Inflammatory macrophage (primary cell): ENCODE measurements around the gene SCUBE1.

ENCODE experiments used
- DNase-seq, 2 donors: peaks; one replicate each; pipeline ENCODE4 v3.0.0-alpha.2; 2020 to 2022

SCUBE1 gene

GRCh38 chr22:43256976-43257545 is 86.1 kb downstream of the SCUBE1 start:
- no peak for DNase-seq

DNA sequence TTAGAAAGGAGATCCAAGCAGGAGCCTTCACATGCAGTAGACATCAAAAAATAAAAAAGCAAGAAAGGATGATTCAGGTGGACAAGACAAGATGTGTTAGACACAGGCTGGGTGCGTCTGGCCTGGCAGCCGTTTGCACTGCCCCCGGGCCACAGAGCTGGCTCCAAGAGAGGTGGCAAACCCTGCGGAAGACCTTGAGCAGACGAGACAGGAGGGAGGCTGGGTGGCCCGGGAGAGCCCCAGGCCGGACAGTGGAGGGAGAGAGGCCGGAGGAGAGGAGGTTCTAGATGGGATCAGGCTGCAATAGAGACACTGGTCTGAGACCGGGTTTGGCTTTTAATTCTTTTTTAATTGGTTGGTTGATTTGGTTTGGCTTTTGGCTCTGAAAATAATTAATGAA is 86.6 kb downstream of the SCUBE1 start:
- no peak for DNase-seq

GRCh38 chr22:43255299-43255698 is 87.9 kb downstream of the SCUBE1 start:
- no peak for DNase-seq

DNA sequence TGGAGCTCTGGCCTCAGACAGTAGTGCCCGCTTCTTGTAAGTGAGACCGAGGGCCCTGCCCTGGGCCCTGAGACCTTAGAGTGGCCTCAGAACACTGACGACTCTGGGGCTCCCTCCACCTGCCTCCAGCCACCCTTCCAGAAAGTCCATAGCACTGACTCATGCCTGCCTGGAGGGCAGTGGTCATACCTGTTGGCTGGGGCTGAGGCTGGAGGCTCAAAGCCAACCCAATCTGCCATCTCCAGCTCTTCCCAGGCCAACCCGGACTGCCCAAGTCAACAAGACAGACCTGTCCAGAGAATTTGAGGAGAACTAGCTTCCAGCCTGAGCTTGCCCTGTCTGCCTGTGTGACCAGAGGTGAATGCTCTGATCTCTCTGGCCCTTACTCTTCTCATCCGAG is 89.3 kb downstream of the SCUBE1 start:
- DNase-seq, result no peak

- no peak for DNase-seq
Measured at GRCh38 chr22:43252319-43252718, 90.9 kb downstream of the SCUBE1 start.

DNA sequence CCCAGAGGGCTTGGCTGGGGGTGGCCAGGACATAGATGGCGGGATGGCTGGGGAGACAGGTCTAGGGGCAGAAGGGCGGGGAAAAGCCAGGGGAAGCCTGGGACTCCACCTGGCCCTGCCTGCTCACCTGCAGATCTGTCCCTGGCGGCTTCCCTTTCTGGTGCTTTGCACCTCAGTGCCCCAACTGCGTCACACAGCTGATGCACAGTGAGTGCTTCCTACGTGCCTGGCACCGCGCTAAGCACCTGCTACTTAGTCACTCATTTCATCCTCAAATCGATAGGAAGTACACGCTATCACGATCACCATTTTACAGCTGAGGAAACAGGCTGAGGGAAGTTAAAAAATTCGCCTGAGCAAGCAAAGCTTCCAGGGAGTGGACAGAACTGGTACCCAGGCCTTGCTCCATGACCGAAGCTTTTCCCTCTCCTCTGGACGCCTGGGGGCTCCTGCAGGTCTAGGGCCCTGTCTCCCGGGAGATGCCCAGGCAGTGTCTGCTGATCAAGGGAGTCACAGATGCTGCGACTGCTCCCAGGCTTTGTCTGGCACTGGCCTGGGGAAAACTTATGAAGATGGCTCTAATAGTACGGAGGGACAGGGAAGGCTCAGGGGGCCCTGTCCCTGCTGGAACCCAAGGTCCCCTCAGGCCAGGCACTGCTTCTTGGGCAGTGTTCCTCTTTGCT is 93.2 kb downstream of the SCUBE1 start:
- DNase-seq, result no peak

GRCh38 chr22:43247546-43248260 is 95.5 kb downstream of the SCUBE1 start:
- no peak for DNase-seq

DNA sequence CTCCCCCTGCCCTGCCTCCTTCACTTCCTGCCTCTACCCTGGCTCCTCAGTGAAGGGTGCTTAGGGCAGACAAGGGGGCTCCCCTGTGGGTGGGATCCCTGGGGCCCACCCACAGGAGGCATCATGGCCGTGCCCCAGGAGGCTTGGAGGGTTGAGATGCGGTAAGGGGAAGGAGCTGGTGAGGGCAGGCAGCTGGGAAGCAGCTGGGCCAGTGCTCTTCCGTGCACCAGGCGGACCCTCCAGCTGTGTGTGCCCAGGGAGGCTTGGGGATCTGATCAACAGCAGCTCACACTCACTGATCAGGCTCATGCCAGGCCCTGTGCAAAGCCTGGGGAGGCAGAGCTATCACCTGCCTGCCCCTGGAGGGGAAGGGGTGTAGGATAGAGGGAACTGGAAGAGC is 97.0 kb downstream of the SCUBE1 start:
- DNase-seq, result no peak

DNA sequence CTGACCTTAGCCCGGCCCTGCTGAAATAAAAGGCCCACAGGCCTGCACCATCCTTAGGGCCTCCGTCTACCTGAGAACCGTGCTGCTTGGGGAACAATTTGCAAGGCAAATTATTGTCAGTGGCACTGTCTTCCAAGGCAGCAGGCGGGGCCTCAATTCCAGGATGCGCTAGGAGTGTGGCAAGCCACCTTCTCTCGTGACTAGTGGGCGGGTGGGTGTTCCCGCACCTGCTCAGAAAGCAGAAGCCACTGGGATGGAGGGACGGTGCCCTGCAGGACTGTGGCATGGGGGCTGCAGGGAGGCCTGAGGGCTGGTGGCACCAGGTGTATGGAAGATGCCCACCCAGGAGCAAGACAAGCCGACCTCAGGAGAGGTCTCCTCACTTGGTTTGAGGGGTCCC is 97.5 kb downstream of the SCUBE1 start:
- no peak for DNase-seq

DNA sequence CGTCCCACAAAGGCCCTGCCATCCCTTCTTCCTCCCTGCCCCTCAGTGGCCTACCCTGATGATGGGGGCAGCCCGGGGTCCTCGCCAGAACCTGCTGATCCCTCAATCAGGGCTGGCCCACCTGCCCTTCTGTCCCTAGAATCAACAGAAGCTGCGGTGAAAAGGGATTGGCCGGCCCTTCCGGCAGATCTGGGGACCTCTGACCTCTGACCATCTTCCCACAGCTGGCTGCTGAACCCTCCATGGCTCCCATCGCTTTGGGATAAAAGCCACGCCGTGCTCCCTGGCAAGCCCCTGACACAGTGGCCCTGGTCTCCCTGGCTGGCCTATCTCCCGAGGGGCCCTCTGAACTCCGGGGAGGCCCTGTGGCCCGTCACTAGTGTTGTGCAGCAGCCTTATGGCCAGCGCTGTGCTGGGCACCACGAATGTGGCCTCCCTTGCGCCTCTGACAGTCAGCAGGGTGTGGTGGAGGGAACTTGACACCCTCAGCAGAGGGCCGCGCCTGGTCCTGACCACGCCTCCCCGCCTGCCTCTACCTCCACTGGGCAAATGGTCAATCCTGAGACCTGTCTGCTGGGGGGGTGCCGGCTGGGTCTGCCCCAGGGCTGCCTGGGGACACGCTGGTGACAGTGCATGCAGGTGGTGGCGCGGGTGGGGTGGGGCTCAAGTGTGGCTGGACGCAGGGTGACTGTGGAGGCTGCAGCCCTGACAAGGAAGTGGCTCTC is 98.2 kb downstream of the SCUBE1 start:
- no peak for DNase-seq

DNA sequence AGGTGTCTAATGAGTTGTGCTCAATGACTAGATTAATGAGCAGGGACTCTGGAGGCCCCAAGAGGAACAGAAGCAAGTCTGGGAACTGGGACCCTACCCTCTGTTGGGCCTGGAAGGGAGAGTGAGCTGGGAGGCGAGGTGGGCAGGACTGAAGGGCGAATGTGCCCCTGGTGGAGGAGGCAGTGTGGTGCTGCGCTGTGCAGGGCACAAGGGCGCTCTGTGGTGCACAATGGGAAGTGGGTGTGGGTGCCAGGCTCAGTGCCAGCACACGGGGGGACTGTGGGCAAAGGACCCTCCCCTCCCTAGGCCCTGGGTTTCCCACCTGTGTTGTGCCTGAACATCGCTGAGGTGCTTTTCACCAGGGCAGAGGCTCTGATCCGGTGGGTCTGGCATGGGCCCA is 98.8 kb downstream of the SCUBE1 start:
- no peak for DNase-seq

DNA sequence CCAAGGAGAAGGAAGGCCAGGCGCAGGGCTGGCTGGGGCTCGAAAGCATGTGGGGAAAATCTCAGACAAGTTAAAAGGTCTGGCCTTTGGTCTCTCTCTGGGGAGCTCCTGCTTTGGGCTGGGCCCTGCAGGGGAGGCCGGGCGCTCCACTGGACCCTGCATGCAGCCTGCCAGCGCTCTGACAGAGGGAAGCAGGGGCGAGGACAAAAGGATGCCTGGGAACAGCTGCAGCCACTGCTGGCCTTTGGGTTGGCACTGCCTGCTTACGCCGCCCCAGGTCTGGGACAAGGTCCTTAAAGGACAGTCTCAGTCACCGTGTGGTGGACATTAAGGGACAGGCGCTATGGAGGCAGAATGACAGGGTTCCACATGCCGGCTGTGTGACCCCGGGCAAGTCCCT is 99.8 kb downstream of the SCUBE1 start:
- DNase-seq, result no peak

- no peak for DNase-seq
Measured at GRCh38 chr22:43242627-43243026, 100.5 kb downstream of the SCUBE1 start.

DNA sequence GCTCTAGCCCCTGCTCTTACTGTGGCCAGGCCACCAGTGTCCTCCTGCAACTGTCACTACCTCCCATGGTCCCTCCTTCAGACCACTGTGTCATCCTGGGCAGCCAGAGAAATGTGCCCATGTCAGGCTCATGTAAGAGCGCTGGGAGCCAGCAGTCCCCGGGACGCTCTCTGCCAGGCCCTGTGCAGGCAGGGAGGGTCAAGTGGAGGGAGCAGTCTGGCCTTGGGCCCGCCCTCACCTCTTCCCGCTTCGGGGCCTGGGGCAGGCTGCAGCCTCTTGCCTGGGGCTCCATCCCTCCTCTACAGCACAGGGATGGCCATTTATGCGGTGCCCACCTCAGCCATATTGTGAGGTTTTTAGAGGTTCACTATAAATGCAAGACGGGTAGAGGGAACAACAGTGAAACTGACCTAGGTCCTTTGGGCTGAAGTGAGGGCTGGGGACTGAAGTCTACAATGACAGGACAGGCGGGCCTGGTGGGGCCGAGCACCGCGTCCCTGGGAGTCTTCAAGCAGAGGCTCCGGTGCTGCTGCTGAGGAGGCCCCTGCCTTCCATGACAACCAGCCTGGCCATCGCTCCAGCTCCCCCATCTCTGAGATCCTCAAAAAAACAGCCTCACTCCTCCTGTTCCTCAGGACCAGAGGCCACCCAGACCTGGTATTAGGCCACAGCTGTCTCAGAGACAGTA is 101.3 kb downstream of the SCUBE1 start:
- no peak for DNase-seq

DNA sequence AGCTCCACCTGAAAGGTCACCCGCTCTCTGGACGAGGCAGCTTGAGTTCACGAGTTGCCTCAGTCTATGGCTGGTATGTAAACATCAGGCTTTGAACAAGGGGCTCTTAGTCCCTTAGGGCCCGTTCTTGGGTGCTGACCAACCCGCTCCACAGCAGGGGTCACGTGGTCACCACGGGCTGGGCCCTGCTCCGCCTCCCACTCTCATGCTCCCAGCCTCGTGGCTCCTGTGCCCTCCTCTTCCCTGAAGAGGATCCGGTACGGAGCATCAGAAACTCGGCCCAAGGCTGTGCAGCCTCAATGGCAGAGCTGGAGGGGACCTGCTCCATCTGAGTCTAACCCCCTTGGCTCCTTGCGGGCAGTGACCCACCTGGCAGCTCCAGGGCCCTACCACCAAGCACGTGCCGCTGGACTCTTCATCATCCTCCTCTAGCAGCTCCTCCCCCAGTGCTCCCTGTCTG is 102.0 kb downstream of the SCUBE1 start:
- DNase-seq, result no peak

DNA sequence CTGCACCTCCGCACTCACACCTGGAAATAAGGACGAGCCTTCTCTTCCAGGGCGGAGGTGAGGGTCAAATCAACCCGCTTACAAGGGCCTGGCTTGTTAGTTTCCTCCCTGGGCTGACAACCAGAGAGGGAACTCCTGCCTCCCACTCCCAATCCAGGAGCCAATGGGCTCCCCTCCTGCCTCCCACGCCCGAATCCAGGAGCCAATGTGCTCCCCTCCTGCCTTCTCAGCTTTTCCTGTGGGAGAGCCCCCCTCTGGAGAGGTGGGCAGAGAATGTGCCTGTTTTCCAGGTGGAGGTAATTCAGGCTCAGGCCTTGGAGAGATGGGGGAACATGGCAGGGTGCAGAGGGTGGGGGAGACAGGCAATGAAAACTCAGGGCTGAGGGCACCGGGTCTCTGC is 102.6 kb downstream of the SCUBE1 start:
- DNase-seq, result peak in 1 of 2 donors; percentile 13

DNA sequence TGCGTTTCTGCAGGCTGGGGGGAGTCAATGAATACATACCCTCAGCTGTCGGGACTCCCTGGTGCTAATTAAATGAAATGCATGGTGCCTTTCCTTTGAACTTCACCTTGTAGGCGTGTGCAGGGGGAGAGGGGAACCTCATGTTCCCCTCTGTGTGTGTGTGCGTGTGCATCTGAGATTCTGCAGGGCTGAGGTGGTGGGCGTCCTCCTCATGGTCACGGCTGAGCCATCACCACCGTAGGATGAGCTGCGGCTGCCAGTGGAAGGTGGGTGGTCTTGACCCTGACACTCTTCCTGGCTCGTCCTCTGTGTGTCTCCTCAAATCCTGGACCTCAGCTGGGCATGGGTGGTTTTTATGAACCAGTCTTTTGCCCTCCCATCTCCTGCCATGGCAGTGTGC is 103.2 kb downstream of the SCUBE1 start:
- no peak for DNase-seq

GRCh38 chr22:43239193-43239780 is 103.9 kb downstream of the SCUBE1 start:
- DNase-seq, result no peak

DNA sequence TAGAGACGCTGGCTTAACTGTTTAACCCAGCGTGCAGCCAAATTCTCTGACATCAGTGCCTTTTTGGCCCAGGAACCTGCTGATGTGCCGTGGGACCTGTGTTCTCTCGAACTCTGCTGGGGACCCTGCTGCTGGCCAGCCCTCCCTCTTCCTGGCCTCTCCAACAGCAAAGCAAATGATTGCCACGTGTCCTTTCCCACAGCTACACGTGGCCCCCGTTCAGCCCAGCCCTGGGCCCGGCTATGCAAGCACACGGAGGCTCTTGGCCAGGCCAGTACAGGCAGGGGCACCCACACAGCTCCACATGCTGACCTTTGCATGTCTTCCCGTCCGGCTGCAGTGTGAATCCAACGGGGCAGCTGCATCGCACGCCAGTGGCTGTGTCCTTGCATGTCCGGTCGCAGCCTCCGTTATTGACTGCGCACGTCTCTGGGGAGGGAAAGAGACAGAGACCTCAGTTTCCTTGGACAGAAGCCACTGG is 104.6 kb downstream of the SCUBE1 start:
- no peak for DNase-seq

- DNase-seq, result no peak
Measured at GRCh38 chr22:43237280-43237679, 105.9 kb downstream of the SCUBE1 start.

DNA sequence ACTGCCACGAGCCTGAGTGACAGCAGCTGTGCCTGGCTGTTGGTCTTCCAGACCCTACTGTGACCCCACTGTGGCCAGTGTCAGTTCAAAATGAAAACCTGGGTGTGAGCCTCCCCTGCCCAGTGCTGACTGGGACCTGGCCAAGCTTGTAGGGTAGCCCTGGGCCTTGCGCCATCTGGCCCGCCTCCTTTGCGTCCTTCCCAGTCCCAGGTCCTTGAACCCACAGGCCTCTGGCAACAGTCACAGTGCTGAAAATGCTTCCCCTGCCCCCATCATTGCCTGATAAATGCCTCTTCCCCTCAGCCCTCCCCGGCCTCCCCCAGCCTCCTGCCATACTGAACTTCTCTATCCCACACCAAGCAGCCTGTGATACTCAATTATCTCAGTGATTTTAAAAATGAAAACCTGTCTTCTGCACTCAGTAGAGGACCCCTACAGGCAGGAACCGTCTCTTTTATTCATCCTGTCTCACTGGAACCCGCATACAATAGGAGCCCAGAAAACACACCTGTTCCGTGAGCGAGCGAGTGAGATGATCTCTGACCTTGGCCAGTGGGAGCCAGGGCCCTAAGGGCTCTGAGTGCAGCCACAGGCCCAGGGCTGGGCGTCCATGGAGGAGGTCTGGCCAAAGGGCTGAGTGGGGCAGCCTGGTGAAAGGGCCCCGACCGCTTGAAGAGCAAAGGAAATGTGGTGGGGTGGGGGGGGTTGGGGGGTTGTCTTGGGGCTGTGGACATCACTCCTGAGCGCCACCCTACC is 106.6 kb downstream of the SCUBE1 start:
- DNase-seq, result no peak
